IPS-15b (cell line): Measurements from ENCODE around the gene CSNK1D.

Experiments
- H3K27me3 ChIP-seq: one replicate; pipeline ENCODE4 v1.6.1; 2013; ENCODE audit warnings: low read length; ENCODE audit not compliant: control insufficient read depth, insufficient read depth
- H3K36me3 ChIP-seq: one replicate; pipeline ENCODE4 v1.6.1; 2013; ENCODE audit warnings: low read length; ENCODE audit not compliant: control insufficient read depth, insufficient read depth
- H3K4me1 ChIP-seq: one replicate; pipeline ENCODE4 v1.6.1; 2013; ENCODE audit warnings: mild to moderate bottlenecking, low read length; ENCODE audit not compliant: control insufficient read depth, insufficient read depth
- H3K4me3 ChIP-seq: one replicate; pipeline ENCODE4 v1.5.1; 2013; ENCODE audit warnings: low read depth, low read length
- H3K9ac ChIP-seq: one replicate; pipeline ENCODE4 v1.6.1; 2013; ENCODE audit warnings: low read depth, mild to moderate bottlenecking, low read length
- H3K9me3 ChIP-seq: one replicate; pipeline ENCODE4 v1.6.1; 2013; ENCODE audit warnings: mild to moderate bottlenecking, low read length; ENCODE audit not compliant: control insufficient read depth, insufficient read depth

CSNK1D gene

GRCh38 chr17:82304826-82305726 is 31.6 kb upstream of the CSNK1D start:
- H3K9ac ChIP-seq, result no peak overlapping the region
- no peaks in the 10 kb centered on the region for H3K9me3 ChIP-seq
- H3K36me3 ChIP-seq, result no peaks in the 10 kb centered on the region
- no peak overlapping the region for H3K4me3 ChIP-seq
- H3K4me1 ChIP-seq, result no peaks in the 10 kb centered on the region
- H3K27me3 ChIP-seq, result no peaks in the 10 kb centered on the region

GRCh38 chr17:82303944-82304808 is 30.7 kb upstream of the CSNK1D start:
- no peaks in the 10 kb centered on the region for H3K27me3 ChIP-seq
- H3K4me1 ChIP-seq, result no peaks in the 10 kb centered on the region
- H3K9me3 ChIP-seq, result no peaks in the 10 kb centered on the region
- H3K9ac ChIP-seq, result no peak overlapping the region
- H3K4me3 ChIP-seq, result no peak overlapping the region
- no peaks in the 10 kb centered on the region for H3K36me3 ChIP-seq

GRCh38 chr17:82302991-82303943 is 29.8 kb upstream of the CSNK1D start:
- Histone ChIP-seq H3K9ac (no peak overlapping the region), H3K4me3 (no peak overlapping the region)

GRCh38 chr17:82302568-82302963 is 29.1 kb upstream of the CSNK1D start:
- H3K4me3 ChIP-seq, result no peak overlapping the region
- no peak overlapping the region for H3K9ac ChIP-seq
- no peaks in the 10 kb centered on the region for H3K27me3 ChIP-seq
- H3K36me3 ChIP-seq, result no peaks in the 10 kb centered on the region
- no peaks in the 10 kb centered on the region for H3K4me1 ChIP-seq
- no peaks in the 10 kb centered on the region for H3K9me3 ChIP-seq

More at GRCh38 chr17:82302991-82303943, 29.8 kb upstream of the CSNK1D start:
- no peaks in the 10 kb centered on the region for H3K27me3 ChIP-seq
- no peaks in the 10 kb centered on the region for H3K4me1 ChIP-seq
- H3K36me3 ChIP-seq, result no peaks in the 10 kb centered on the region
- no peaks in the 10 kb centered on the region for H3K9me3 ChIP-seq

GRCh38 chr17:82301916-82302567 is 28.5 kb upstream of the CSNK1D start:
- no peaks in the 10 kb centered on the region for H3K36me3 ChIP-seq
- no peaks in the 10 kb centered on the region for H3K27me3 ChIP-seq
- H3K4me1 ChIP-seq, result no peaks in the 10 kb centered on the region
- no peak overlapping the region for H3K4me3 ChIP-seq
- H3K9ac ChIP-seq, result no peak overlapping the region
- no peaks in the 10 kb centered on the region for H3K9me3 ChIP-seq

- no peak overlapping the region for H3K4me3 ChIP-seq
- H3K27me3 ChIP-seq, result no peaks in the 10 kb centered on the region
- no peaks in the 10 kb centered on the region for H3K36me3 ChIP-seq
- H3K4me1 ChIP-seq, result no peaks in the 10 kb centered on the region
- H3K9ac ChIP-seq, result no peak overlapping the region
- H3K9me3 ChIP-seq, result no peaks in the 10 kb centered on the region
Observed at GRCh38 chr17:82301300-82301915, 27.9 kb upstream of the CSNK1D start.

- no peaks in the 10 kb centered on the region for H3K4me1 ChIP-seq
- no peaks in the 10 kb centered on the region for H3K36me3 ChIP-seq
- H3K9ac ChIP-seq, result no peak overlapping the region
- H3K4me3 ChIP-seq, result no peak overlapping the region
- H3K27me3 ChIP-seq, result no peaks in the 10 kb centered on the region
- H3K9me3 ChIP-seq, result no peaks in the 10 kb centered on the region
Observed at GRCh38 chr17:82300707-82301270, 27.3 kb upstream of the CSNK1D start.

- Histone ChIP-seq H3K9me3 (no peaks in the 10 kb centered on the region), H3K9ac (no peak overlapping the region), H3K4me1 (no peaks in the 10 kb centered on the region), H3K27me3 (no peaks in the 10 kb centered on the region), H3K4me3 (no peak overlapping the region), H3K36me3 (no peaks in the 10 kb centered on the region)
Observed at GRCh38 chr17:82300228-82300627, 26.7 kb upstream of the CSNK1D start.

GRCh38 chr17:82299452-82299851 is 26.0 kb upstream of the CSNK1D start:
- Histone ChIP-seq H3K36me3 (no peaks in the 10 kb centered on the region), H3K4me1 (no peaks in the 10 kb centered on the region), H3K9me3 (no peaks in the 10 kb centered on the region), H3K27me3 (no peaks in the 10 kb centered on the region), H3K4me3 (no peak overlapping the region), H3K9ac (no peak overlapping the region)

GRCh38 chr17:82298538-82299421 is 25.3 kb upstream of the CSNK1D start:
- Histone ChIP-seq H3K36me3 (no peaks in the 10 kb centered on the region), H3K4me1 (no peaks in the 10 kb centered on the region), H3K9ac (no peak overlapping the region), H3K27me3 (no peaks in the 10 kb centered on the region), H3K4me3 (no peak overlapping the region), H3K9me3 (no peaks in the 10 kb centered on the region)
